Osteoblast (primary cell): ENCODE results near the gene CCDC167. TPM values are rescaled to one million over a fixed set of nuclear protein-coding genes. Genes with fewer than 3 reads are reported as not detected.

Experiments
- DNase-seq: peaks from one replicate; pipeline ENCODE4 v3.0.0; 2011; ENCODE audit warnings: low spot score, mixed read lengths; ENCODE audit not compliant: insufficient read length; ENCODE audit errors: missing footprints
- H2AFZ ChIP-seq: 2 replicates; pipeline ENCODE4 v1.6.0; 2011; ENCODE audit warnings: mild to moderate bottlenecking, low read length
- H3K27ac ChIP-seq: 2 replicates; pipeline ENCODE4 v1.5.1; 2011; ENCODE audit warnings: mild to moderate bottlenecking, low read depth, low read length, moderate library complexity
- H3K27me3 ChIP-seq: 2 replicates; pipeline ENCODE4 v1.6.0; 2012; ENCODE audit warnings: mild to moderate bottlenecking, control low read depth, inconsistent platforms, low read length, moderate library complexity; ENCODE audit not compliant: insufficient read depth
- H3K36me3 ChIP-seq: 2 replicates; pipeline ENCODE4 v1.5.1; 2011; ENCODE audit warnings: mild to moderate bottlenecking, low read length, control low read depth, moderate library complexity; ENCODE audit not compliant: insufficient read depth
- H3K4me1 ChIP-seq: 2 replicates; pipeline ENCODE4 v1.5.1; 2011; ENCODE audit warnings: mild to moderate bottlenecking, low read length, control low read depth, moderate library complexity; ENCODE audit not compliant: insufficient read depth
- H3K4me2 ChIP-seq: 2 replicates; pipeline ENCODE4 v1.6.0; 2011; ENCODE audit warnings: mild to moderate bottlenecking, low read length; ENCODE audit not compliant: insufficient read depth
- H3K4me3 ChIP-seq: fragments of 200-600 bp; sonication (generic); 3 replicates; pipeline ENCODE4 v1.5.1; 2012; ENCODE audit warnings: mild to moderate bottlenecking, low read length, inconsistent platforms; ENCODE audit not compliant: insufficient read depth
- H3K79me2 ChIP-seq: 2 replicates; pipeline ENCODE4 v1.6.0; 2012; ENCODE audit warnings: mild to moderate bottlenecking, low read length, control low read depth, inconsistent platforms; ENCODE audit not compliant: insufficient read depth
- H3K9me3 ChIP-seq: 2 replicates; pipeline ENCODE4 v1.5.1; 2011; ENCODE audit warnings: low read depth, low read length, control low read depth
- H4K20me1 ChIP-seq: 2 replicates; pipeline ENCODE4 v1.6.0; 2012; ENCODE audit warnings: mild to moderate bottlenecking, low read length, control low read depth; ENCODE audit not compliant: insufficient read depth
- CTCF ChIP-seq: IDR thresholded peaks from 2 replicates; pipeline ENCODE4 v1.5.1; 2011; ENCODE audit warnings: mild to moderate bottlenecking, low read depth, low read length, moderate library complexity; ENCODE audit errors: extremely low read depth
- total RNA-seq: library from RNA; depleted of rRNA; stranded (reverse); fragments of >200 nt; gene quantifications from 2 replicates; pipeline ENCODE4 v1.2.3, GENCODE V29; 2012

The CCDC167 gene
- total RNA-seq, 1 donor, result 14.8 TPM

GRCh38 chr6:37480118-37480736, 19.5 kb downstream of the CCDC167 start:
- no peak for DNase-seq
- H4K20me1 ChIP-seq, result peaks cover under 1% of the 10 kb centered on the region

GRCh38 chr6:37479266-37479854, 20.3 kb downstream of the CCDC167 start:
- Histone ChIP-seq H3K9me3 (no peaks in the 10 kb centered on the region), H4K20me1 (no peaks in the 10 kb centered on the region), H3K27ac (no peak overlapping the region), H3K4me2 (no peak overlapping the region), H3K79me2 (no peaks in the 10 kb centered on the region), H3K27me3 (no peaks in the 10 kb centered on the region), H3K4me1 (no peaks in the 10 kb centered on the region), H3K36me3 (peaks cover 49% of the 10 kb centered on the region), H2AFZ (no peak overlapping the region), H3K4me3 (no peak overlapping the region)
- no peak for DNase-seq
- no peak for TF ChIP-seq CTCF

More at GRCh38 chr6:37480118-37480736, 19.5 kb downstream of the CCDC167 start:
- Histone ChIP-seq H2AFZ (no peak overlapping the region), H3K9me3 (no peaks in the 10 kb centered on the region), H3K4me2 (no peak overlapping the region), H3K4me3 (no peak overlapping the region), H3K36me3 (peaks cover 41% of the 10 kb centered on the region), H3K79me2 (no peaks in the 10 kb centered on the region), H3K27ac (no peak overlapping the region), H3K4me1 (no peaks in the 10 kb centered on the region), H3K27me3 (no peaks in the 10 kb centered on the region)
- TF ChIP-seq CTCF, result no peak

GRCh38 chr6:37478827-37479226, 20.9 kb downstream of the CCDC167 start:
- no peaks in the 10 kb centered on the region for H3K9me3 ChIP-seq
- H3K4me1 ChIP-seq, result no peaks in the 10 kb centered on the region
- H3K27me3 ChIP-seq, result no peaks in the 10 kb centered on the region
- no peak overlapping the region for H3K27ac ChIP-seq
- TF ChIP-seq CTCF, result no peak
- no peak overlapping the region for H3K4me3 ChIP-seq
- no peak for DNase-seq
- H4K20me1 ChIP-seq, result no peaks in the 10 kb centered on the region
- peaks cover 54% of the 10 kb centered on the region for H3K36me3 ChIP-seq
- no peaks in the 10 kb centered on the region for H3K79me2 ChIP-seq
- H3K4me2 ChIP-seq, result no peak overlapping the region
- no peak overlapping the region for H2AFZ ChIP-seq

GRCh38 chr6:37477656-37478435, 21.8 kb downstream of the CCDC167 start:
- H3K36me3 ChIP-seq, result peaks cover 55% of the 10 kb centered on the region
- no peak overlapping the region for H3K4me2 ChIP-seq
- DNase-seq, result no peak

More at GRCh38 chr6:37477656-37478435, 21.8 kb downstream of the CCDC167 start:
- no peak overlapping the region for H2AFZ ChIP-seq
- no peaks in the 10 kb centered on the region for H3K27me3 ChIP-seq
- H3K9me3 ChIP-seq, result no peaks in the 10 kb centered on the region
- no peak overlapping the region for H3K4me3 ChIP-seq
- H3K4me1 ChIP-seq, result no peaks in the 10 kb centered on the region
- H4K20me1 ChIP-seq, result no peaks in the 10 kb centered on the region
- no peak for TF ChIP-seq CTCF
- no peak overlapping the region for H3K27ac ChIP-seq
- no peaks in the 10 kb centered on the region for H3K79me2 ChIP-seq
